ENCODE measurements around the gene FLNA. TPM values are rescaled to one million over a fixed set of nuclear protein-coding genes. Genes with fewer than 3 reads are reported as not detected.

The FLNA gene
- total RNA-seq, 1 donor from 2014 or later, result 2,809 TPM

GRCh38 chrX:154366666-154367055, 7.8 kb downstream of the FLNA start:
- Mint-ChIP-seq H3K9me3 (ENCODE audit: unreplicated experiment) (no peaks in the 10 kb centered on the region), H3K36me3 (ENCODE audit: low read depth, unreplicated experiment) (peaks cover 7% of the 10 kb centered on the region), H3K4me1 (ENCODE audit: low read depth, unreplicated experiment) (peaks cover 2% of the 10 kb centered on the region), H3K4me3 (ENCODE audit: unreplicated experiment) (peak overlapping the region; percentile 72), H3K27me3 (ENCODE audit: low read depth, unreplicated experiment) (no peaks in the 10 kb centered on the region), H3K27ac (ENCODE audit: unreplicated experiment) (peak overlapping the region; percentile 80)
- Histone ChIP-seq H3K4me1 (ENCODE audit: insufficient read depth, low read length) (peaks cover 22% of the 10 kb centered on the region), H4K20me1 (ENCODE audit: insufficient read depth, low read length) (peaks cover 86% of the 10 kb centered on the region), H3K27me3 (ENCODE audit: insufficient read depth, low read length) (no peaks in the 10 kb centered on the region), H3K9ac (ENCODE audit: low read length) (peak overlapping the region; percentile 95), H3K79me2 (ENCODE audit: insufficient read depth, low read length) (peaks cover 93% of the 10 kb centered on the region), H2AFZ (ENCODE audit: low read depth, low read length) (no peak overlapping the region), H3K4me3 (ENCODE audit: insufficient read depth, low read depth, low read length) (peak overlapping the region; percentile 10), H3K9me3 (ENCODE audit: insufficient read depth, low read depth, low read length) (no peaks in the 10 kb centered on the region), H3K4me2 (ENCODE audit: low read length) (peak overlapping the region; percentile 90), H3K36me3 (ENCODE audit: insufficient read depth, low read length) (peaks cover 23% of the 10 kb centered on the region), H3K27ac (ENCODE audit: low read depth, low read length) (no peak overlapping the region)
- TF ChIP-seq CTCF (IDR thresholded peaks at IDR 0.05; ENCODE audit: insufficient read depth, low read depth, low read length) (no peak), EZH2 (IDR thresholded peaks at IDR 0.05; ENCODE audit: insufficient read depth, low read length) (no peak)
- FAIRE-seq (no peak), DNase-seq (ENCODE audit: low read depth) (no peak)

- Mint-ChIP-seq H3K27ac (ENCODE audit: unreplicated experiment) (no peak overlapping the region), H3K4me1 (ENCODE audit: low read depth, unreplicated experiment) (peaks cover 4% of the 10 kb centered on the region), H3K9me3 (ENCODE audit: unreplicated experiment) (no peaks in the 10 kb centered on the region), H3K4me3 (ENCODE audit: unreplicated experiment) (no peak overlapping the region), H3K36me3 (ENCODE audit: low read depth, unreplicated experiment) (peaks cover 7% of the 10 kb centered on the region), H3K27me3 (ENCODE audit: low read depth, unreplicated experiment) (no peaks in the 10 kb centered on the region)
- FAIRE-seq, result no peak
- H3K9ac ChIP-seq (ENCODE audit: low read length), result peak overlapping the region; percentile 95
- no peak overlapping the region for H3K4me3 ChIP-seq (ENCODE audit: insufficient read depth, low read depth, low read length)
- H3K4me2 ChIP-seq (ENCODE audit: low read length), result peak overlapping the region; percentile 90
- H3K27me3 ChIP-seq (ENCODE audit: insufficient read depth, low read length), result no peaks in the 10 kb centered on the region
- H3K9me3 ChIP-seq (ENCODE audit: insufficient read depth, low read depth, low read length), result no peaks in the 10 kb centered on the region
- peaks cover 22% of the 10 kb centered on the region for H3K4me1 ChIP-seq (ENCODE audit: insufficient read depth, low read length)
- H2AFZ ChIP-seq (ENCODE audit: low read depth, low read length), result no peak overlapping the region
- peaks cover 27% of the 10 kb centered on the region for H3K36me3 ChIP-seq (ENCODE audit: insufficient read depth, low read length)
- DNase-seq (ENCODE audit: low read depth), result no peak
- H3K79me2 ChIP-seq (ENCODE audit: insufficient read depth, low read length), result peaks cover 95% of the 10 kb centered on the region
- TF ChIP-seq CTCF (IDR thresholded peaks at IDR 0.05; ENCODE audit: insufficient read depth, low read depth, low read length) (no peak), EZH2 (IDR thresholded peaks at IDR 0.05; ENCODE audit: insufficient read depth, low read length) (no peak)
- peaks cover 91% of the 10 kb centered on the region for H4K20me1 ChIP-seq (ENCODE audit: insufficient read depth, low read length)
- no peak overlapping the region for H3K27ac ChIP-seq (ENCODE audit: low read depth, low read length)
Measured at GRCh38 chrX:154365997-154366665, 8.3 kb downstream of the FLNA start.

GRCh38 chrX:154365052-154365600, 9.3 kb downstream of the FLNA start:
- Mint-ChIP-seq H3K27me3 (ENCODE audit: low read depth, unreplicated experiment) (no peaks in the 10 kb centered on the region), H3K4me3 (ENCODE audit: unreplicated experiment) (peak overlapping the region; percentile 73), H3K36me3 (ENCODE audit: low read depth, unreplicated experiment) (peaks cover 7% of the 10 kb centered on the region), H3K27ac (ENCODE audit: unreplicated experiment) (no peak overlapping the region), H3K9me3 (ENCODE audit: unreplicated experiment) (no peaks in the 10 kb centered on the region), H3K4me1 (ENCODE audit: low read depth, unreplicated experiment) (peaks cover 6% of the 10 kb centered on the region)
- H3K79me2 ChIP-seq (ENCODE audit: insufficient read depth, low read length), result peaks cover 92% of the 10 kb centered on the region
- peak overlapping the region; percentile 90 for H3K4me2 ChIP-seq (ENCODE audit: low read length)
- H3K27me3 ChIP-seq (ENCODE audit: insufficient read depth, low read length), result no peaks in the 10 kb centered on the region
- peaks cover 22% of the 10 kb centered on the region for H3K4me1 ChIP-seq (ENCODE audit: insufficient read depth, low read length)
- no peak for TF ChIP-seq EZH2 (IDR thresholded peaks at IDR 0.05; ENCODE audit: insufficient read depth, low read length)
- TF ChIP-seq CTCF (IDR thresholded peaks at IDR 0.05; ENCODE audit: insufficient read depth, low read depth, low read length), result no peak
- peaks cover 27% of the 10 kb centered on the region for H3K36me3 ChIP-seq (ENCODE audit: insufficient read depth, low read length)
- H3K27ac ChIP-seq (ENCODE audit: low read depth, low read length), result no peak overlapping the region
- H3K4me3 ChIP-seq (ENCODE audit: insufficient read depth, low read depth, low read length), result no peak overlapping the region
- peaks cover 92% of the 10 kb centered on the region for H4K20me1 ChIP-seq (ENCODE audit: insufficient read depth, low read length)
- FAIRE-seq (no peak), DNase-seq (ENCODE audit: low read depth) (no peak)
- H3K9ac ChIP-seq (ENCODE audit: low read length), result no peak overlapping the region
- H2AFZ ChIP-seq (ENCODE audit: low read depth, low read length), result no peak overlapping the region
- no peaks in the 10 kb centered on the region for H3K9me3 ChIP-seq (ENCODE audit: insufficient read depth, low read depth, low read length)

All from astrocyte (in vitro differentiated cells and primary cell).